ENCODE results near the gene OR10P1. TPM values are rescaled to one million over a fixed set of nuclear protein-coding genes. Genes with fewer than 3 reads are reported as not detected.

The OR10P1 gene
- total RNA-seq, 2 experiments from 2014 or later = not detected

- Mint-ChIP-seq H3K27me3 (peaks cover 11% of the 10 kb centered on the region), H3K36me3 (ENCODE audit: low read depth) (no peaks in the 10 kb centered on the region), H3K4me1 (ENCODE audit: low read depth) (peaks cover 19% of the 10 kb centered on the region), H3K4me3 (peak overlapping the region; percentile 16), H3K9me3 (no peaks in the 10 kb centered on the region), H3K27ac (peak overlapping the region; percentile 56)
- DNase-seq (peak; percentile 57), ATAC-seq (peak; percentile 68)
- CTCF ChIA-PET = interaction anchor here (2.1 to 3.5 kb wide), 2 partner anchors 9 to 19 kb away, joined by 9 to 17 read pairs; no protein-coding TSS in a partner anchor
- intact Hi-C loops (cut with micrococcal nuclease) = no loop called here
- POLR2A ChIA-PET = no interaction called here
- no peak for TF ChIP-seq CTCF (IDR thresholded peaks at IDR 0.05)
Observed at GRCh38 chr12:55637467-55637866, 775 bp downstream of the OR10P1 start.

GRCh38 chr12:55641595-55641994 is 4.9 kb downstream of the OR10P1 start:
- Mint-ChIP-seq H3K27me3 (peaks cover 6% of the 10 kb centered on the region), H3K36me3 (ENCODE audit: low read depth) (no peaks in the 10 kb centered on the region), H3K4me3 (no peak overlapping the region), H3K27ac (no peak overlapping the region), H3K4me1 (ENCODE audit: low read depth) (peaks cover 32% of the 10 kb centered on the region), H3K9me3 (no peaks in the 10 kb centered on the region)
- intact Hi-C loops (cut with micrococcal nuclease) = no loop called here
- no peak for ATAC-seq
- ChIA-PET CTCF (interaction anchor here (0.6 to 2.2 kb wide), 2 partner anchors 15 to 25 kb away, joined by 3 to 18 read pairs; no protein-coding TSS in a partner anchor), POLR2A (no interaction called here)
- TF ChIP-seq CTCF (IDR thresholded peaks at IDR 0.05) = no peak
- no peak for DNase-seq

GRCh38 chr12:55642267-55642666 is 5.6 kb downstream of the OR10P1 start:
- intact Hi-C loops (cut with micrococcal nuclease) = no loop called here
- Mint-ChIP-seq H3K9me3 (no peaks in the 10 kb centered on the region), H3K27ac (no peak overlapping the region), H3K4me3 (no peak overlapping the region), H3K4me1 (ENCODE audit: low read depth) (peaks cover 30% of the 10 kb centered on the region), H3K36me3 (ENCODE audit: low read depth) (no peaks in the 10 kb centered on the region), H3K27me3 (peaks cover 5% of the 10 kb centered on the region)
- ChIA-PET CTCF (interaction anchor here (0.6 to 2.2 kb wide), 2 partner anchors 14 to 26 kb away, joined by 3 to 18 read pairs; no protein-coding TSS in a partner anchor), POLR2A (no interaction called here)
- DNase-seq (no peak), ATAC-seq (no peak)
- TF ChIP-seq CTCF (IDR thresholded peaks at IDR 0.05) = no peak

- ChIA-PET POLR2A (no interaction called here), CTCF (interaction anchor here (2.2 kb wide), 1 partner anchor 14 kb away, joined by 18 read pairs; no protein-coding TSS in a partner anchor)
- TF ChIP-seq CTCF (IDR thresholded peaks at IDR 0.05) = no peak
- Mint-ChIP-seq H3K9me3 (peaks cover 1% of the 10 kb centered on the region), H3K27me3 (peaks cover 2% of the 10 kb centered on the region), H3K4me1 (ENCODE audit: low read depth) (peaks cover 26% of the 10 kb centered on the region), H3K36me3 (ENCODE audit: low read depth) (no peaks in the 10 kb centered on the region), H3K4me3 (no peak overlapping the region), H3K27ac (no peak overlapping the region)
- peak; percentile 35 for ATAC-seq
- DNase-seq = peak; percentile 68
- intact Hi-C loops (cut with micrococcal nuclease) = no loop called here
Observed at GRCh38 chr12:55642669-55643068, 6.0 kb downstream of the OR10P1 start.

- intact Hi-C loops (cut with micrococcal nuclease) = no loop called here
- TF ChIP-seq CTCF (IDR thresholded peaks at IDR 0.05) = no peak
- no peak overlapping the region for H3K4me3 Mint-ChIP-seq
- H3K27me3 Mint-ChIP-seq = peaks cover 1% of the 10 kb centered on the region
- DNase-seq = no peak
- no peak overlapping the region for H3K27ac Mint-ChIP-seq
- CTCF ChIA-PET = interaction anchor here (0.6 to 4.8 kb wide), 10 partner anchors 9 to 455 kb away, joined by 3 to 99 read pairs (median 4); no protein-coding TSS in a partner anchor
- H3K36me3 Mint-ChIP-seq (ENCODE audit: low read depth) = no peaks in the 10 kb centered on the region
- no peak for ATAC-seq
- POLR2A ChIA-PET = no interaction called here
- peaks cover 24% of the 10 kb centered on the region for H3K4me1 Mint-ChIP-seq (ENCODE audit: low read depth)
- peaks cover 7% of the 10 kb centered on the region for H3K9me3 Mint-ChIP-seq
Observed at GRCh38 chr12:55644591-55644990, 7.9 kb downstream of the OR10P1 start.

Data from activated CD8-positive, alpha-beta T cell treated with anti-CD3 and anti-CD28 coated beads for 36 hours (primary cell).